ENCODE results near the gene OR10J4.

DNA sequence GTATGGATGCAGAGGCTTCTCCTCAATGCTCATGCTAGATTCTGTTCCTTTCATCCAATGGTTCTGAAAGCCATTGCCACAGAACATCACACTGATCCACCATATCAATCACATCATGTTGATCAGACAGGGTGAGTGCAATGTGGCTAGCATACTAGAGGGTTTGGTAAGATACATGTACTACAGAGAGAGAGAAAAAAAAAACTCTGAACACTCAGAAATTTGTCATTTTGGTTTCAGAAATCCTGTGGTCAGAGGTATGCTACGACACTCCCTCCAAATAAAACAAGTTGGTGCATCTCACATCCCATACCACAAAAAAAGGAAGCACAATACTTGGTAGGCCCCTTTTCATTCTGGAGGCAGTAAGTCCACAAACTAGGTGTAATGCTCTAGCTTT lies 42.9 kb downstream of the OR10J4 start:
- TF ChIP-seq POLR2AphosphoS5 (IDR thresholded peaks at IDR 0.05; ENCODE audit: borderline replicate concordance, low read depth, low read length): no peak
- TF ChIP-seq EZH2 (IDR thresholded peaks at IDR 0.05): no peak
- no peak for TF ChIP-seq FOXP2 (optimal IDR thresholded peaks at IDR 0.05; ENCODE audit: control extremely low read depth, extremely low read length, insufficient read depth)
